GM21526 (cell line): Measurements from ENCODE around the gene SMOC2.
"Not testable (repeated sequence)": the region's sequence is repeated elsewhere in the genome, so short reads cannot be mapped to it uniquely, and the experiment has no call there.

ENCODE experiments used
- ATAC-seq: cut with Tn5 transposase; IDR thresholded peaks from one replicate; pipeline ENCODE4 v1.9.1; 2021; ENCODE audit warnings: moderate library complexity; ENCODE audit not compliant: unreplicated experiment, low FRiP score

The SMOC2 gene

DNA sequence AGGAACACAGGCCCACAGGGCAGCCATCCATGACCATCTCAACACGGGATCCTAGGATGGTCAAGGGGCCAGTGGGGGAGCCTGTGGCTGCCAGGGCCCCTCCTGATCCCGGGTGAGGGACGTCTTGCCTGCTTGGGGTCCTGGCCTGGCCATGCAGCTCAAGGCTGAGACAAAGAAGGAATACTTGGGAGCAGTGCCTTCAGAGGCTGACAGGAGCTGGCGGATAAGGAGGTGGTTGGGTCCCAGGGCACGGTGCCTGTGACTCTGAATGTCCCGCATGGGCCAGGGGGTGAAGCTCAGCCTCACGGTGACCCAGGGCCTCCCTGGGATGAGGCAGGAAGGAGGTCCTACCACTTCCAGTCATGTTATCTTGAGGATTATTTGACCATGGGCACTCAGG, 95.2 kb downstream of the SMOC2 start:
- ATAC-seq: no peak

GRCh38 chr6:168536665-168537539, 95.9 kb downstream of the SMOC2 start:
- ATAC-seq: no peak

DNA sequence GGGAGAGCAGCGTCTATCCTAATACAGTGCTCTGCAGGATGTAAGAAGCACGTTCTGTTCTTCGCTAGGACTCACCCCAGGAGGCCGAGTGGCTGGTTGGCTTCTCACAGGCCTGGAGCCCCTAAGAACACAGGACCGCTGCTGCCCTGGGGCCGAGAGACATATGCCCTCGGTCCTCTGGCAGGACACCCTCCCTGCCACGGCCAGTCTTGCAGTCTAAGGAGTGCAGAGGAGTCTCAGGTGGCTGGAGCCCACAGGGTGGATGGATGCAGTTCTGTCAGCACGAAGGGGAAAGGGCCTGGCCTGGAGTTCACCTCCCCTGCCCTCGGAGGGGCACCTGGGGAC, 96.5 kb downstream of the SMOC2 start:
- no peak for ATAC-seq

DNA sequence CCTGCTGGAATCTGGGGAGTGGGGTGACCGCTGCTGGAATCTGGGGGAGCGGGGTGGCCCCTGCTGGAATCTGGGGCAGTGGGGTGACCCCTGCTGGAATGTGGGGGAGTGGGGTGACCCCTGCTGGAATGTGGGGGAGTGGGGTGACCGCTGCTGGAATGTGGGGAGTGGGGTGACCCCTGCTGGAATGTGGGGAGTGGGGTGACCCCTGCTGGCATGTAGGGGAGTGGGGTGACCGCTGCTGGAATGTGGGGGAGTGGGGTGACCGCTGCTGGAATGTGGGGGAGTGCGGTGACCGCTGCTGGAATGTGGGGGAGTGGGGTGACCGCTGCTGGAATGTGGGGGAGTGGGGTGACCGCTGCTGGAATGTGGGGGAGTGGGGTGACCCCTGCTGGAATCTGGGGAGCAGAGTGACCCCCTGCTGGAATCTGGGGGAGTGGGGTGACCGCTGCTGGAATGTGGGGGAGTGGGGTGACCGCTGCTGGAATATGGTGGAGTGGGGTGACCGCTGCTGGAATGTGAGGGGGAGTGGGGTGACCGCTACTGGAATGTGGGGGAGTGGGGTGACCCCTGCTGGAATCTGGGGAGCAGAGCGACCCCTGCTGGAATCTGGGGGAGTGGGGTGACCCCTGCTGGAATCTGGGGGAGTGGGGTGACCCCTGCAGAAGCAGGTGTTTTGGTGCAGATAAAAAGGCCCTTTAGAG, 97.4 kb downstream of the SMOC2 start:
- not testable (repeated sequence) for ATAC-seq

DNA sequence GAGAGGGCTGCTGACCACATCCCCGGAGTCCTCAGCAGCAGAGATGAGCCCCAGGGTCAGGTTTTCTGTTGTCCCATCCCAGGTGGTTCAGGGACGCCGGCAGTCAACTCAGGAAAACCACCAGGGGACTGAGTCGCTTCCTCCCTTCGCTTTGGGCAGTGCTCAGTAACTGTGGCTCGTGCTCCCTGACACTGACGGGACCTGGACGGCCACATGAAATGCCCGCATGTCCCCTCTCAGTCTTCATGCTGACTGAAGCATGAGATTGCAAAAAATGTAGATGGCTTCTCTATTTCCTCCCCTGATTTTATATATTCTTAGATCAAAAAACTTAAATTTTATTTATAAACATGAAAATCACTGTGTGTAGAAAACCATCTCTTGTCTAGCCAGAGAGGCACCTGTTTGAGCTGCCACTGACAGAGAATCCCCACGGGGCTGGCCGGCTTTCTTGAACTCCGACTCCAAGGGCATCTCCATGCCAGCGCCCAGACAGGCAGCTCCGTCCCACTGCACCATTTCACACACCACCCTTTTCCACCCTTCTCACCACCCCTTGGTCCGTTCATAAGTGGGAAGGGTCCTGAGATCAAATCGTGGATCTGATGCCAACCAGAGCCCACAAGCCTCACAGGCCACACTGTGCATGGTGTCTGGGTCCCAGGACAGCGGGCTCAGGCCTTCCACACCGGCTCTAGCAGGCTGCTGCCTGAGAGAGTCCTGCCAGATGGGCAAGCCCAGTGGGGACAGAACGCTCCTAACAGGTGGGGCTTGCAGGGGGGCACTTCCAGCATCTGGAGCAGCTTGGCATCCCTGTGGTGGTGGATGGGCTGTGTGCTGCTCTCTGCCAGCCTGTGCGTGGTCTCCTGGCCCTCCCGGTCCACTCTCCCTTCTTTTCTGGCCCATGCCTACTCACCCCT, 98.2 kb downstream of the SMOC2 start:
- ATAC-seq: no peak

DNA sequence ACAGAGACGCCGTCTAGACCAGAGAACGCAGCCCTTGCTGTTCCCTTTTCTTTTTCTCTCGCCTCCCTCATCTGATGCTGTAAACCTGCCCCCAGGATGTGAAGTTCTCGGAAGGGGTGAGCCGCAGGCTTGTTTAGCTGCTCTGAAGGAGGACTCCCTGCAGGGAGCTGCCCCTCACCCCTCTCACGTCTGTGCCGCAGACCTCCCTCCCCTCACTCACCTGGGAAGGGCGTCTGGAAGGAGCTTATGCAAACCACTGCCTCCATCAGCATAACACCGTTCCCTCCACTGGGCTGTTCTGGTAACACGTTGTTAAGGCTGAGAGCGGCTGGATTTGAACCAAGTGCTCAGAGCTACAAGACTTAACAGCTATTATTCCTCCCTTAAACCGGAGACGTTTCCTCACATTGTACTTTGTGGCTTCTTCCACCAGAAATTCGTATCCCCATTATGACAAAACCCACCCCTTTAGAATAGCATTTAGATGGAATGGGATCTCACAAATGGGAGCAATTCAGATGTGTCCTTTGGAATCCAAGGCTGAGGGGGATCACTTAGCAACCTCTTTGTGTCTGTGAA, 99.8 kb downstream of the SMOC2 start:
- no peak for ATAC-seq

DNA sequence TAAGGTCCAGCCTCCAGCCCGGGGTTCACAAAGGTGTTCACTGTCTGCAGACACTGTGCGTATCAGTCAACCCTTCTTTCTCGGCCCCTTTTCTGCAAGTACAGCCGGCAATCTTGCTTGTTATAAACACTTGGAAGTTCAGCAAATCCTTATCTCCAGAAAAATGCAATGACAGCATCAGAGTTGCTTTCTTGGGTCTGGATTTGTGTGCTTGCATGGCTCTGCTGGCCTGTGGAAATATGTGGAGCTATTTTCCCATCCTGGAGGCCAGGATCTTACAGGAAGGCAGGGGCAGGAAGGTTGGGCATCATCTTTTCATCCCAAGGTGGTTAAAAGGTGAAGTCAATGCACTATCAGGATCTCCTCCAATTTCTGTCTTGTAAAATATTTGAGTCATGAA, 100.3 kb downstream of the SMOC2 start:
- ATAC-seq: no peak

GRCh38 chr6:168542301-168542700, 101.3 kb downstream of the SMOC2 start:
- ATAC-seq: no peak

DNA sequence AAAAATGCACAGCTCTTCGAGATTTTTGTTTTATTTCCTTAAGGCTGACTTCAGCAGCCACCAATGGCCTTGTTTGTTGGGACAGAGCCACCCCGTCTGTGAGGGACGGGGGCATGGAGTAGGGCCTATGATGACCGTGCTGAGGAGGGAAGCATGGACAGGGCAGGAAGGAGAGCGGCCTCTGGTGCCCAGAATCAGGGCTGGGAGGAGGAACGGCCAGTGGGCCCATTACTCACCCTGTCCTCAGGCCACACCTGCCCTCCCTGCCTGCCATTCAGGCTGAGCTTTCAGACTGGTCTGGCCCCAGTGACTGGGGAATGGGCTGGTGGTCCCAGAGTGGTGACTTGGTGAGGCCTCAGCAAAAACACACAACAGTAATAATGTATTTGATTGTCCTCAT, 104.4 kb downstream of the SMOC2 start:
- ATAC-seq: no peak

DNA sequence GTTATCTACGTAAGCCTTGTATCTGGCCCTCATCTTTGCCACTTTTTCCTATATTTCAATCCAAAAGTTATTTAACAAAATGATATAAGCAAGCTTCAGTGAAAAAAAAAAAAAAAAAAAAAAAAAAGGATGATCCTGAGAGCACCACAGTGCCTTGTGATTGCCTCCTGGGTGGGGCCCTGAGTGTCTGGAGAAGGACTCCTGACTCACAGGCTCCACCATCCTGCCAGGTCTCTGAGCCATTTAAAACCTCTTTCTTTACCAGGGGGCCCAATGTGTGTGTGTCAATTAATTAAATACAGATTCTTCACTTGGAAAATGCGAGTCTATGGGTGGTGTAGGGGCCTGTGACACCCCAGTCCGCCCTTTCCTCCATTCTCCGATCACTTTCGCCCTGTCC, 105.2 kb downstream of the SMOC2 start:
- no peak for ATAC-seq

GRCh38 chr6:168546730-168547129, 105.7 kb downstream of the SMOC2 start:
- ATAC-seq: no peak

GRCh38 chr6:168550326-168550725, 109.3 kb downstream of the SMOC2 start:
- ATAC-seq: no peak

- ATAC-seq: no peak
These were observed 113.5 kb downstream of the SMOC2 start for GRCh38 chr6:168554472-168554871.

DNA sequence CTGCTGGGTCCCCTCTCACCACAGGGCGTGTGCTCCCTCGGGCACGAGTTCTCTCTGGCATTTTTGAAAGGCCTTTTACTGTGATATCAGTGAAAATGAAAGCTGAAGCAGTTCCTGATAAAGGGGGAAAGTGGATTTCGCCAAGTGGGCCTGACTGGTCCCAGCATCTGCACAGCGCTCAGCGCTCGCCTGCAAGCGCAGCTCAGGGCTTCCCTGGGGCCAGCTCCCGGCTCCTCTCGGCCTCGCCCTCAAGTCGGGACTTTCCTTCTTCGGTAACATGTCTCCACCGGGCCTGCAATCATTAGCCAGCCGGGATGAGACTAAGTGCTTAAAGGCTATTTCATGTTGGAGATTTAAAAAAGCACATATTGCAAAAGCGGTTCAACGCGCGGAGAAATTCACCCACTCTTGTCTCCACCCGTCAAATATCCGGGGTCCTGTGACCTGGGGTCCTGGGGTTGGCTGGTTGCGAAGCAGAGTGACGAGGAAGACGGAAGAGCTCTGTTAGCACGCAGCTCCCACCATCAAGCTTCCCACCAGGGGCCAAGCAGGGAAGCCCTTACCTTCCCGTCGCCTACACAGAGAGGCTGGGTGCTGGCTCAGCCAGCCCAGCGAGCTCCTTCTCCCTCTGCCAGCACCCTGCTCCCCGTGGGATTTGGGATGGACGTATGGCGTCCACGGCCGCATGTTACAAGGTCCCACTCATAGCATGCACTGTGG, 114.1 kb downstream of the SMOC2 start:
- ATAC-seq: no peak

DNA sequence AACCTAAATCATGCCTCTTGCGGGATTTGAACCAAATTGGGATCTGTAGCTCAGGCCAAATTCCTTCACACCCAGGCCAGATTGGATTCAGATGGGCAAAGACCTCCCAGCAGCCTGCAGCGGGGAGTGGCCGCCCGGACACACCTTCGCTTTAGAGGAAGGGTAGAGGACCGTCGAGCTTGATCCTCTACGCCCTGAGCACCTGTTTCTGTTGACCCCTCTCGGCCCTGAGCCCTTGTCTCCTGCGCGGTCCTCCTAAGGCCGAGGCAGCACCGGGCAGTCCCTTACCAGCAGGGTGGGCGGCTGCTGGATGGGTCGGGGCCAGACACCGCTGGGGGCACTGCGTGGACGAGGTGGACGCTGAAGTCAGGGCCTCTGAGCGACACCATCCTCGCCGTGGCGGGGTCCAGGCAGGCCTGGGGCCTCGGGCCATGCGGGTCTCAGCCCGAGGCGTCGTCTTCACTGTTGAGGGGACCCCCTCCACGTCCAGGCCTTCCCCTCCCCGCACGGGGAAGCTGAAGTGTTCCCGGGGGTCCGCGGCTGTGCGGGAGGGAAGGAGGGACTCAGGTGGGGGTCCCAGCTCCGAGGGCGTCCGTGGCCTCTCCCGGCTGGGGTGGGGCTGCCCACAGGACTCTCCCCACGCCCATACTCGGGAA, 114.8 kb downstream of the SMOC2 start:
- ATAC-seq: no peak

DNA sequence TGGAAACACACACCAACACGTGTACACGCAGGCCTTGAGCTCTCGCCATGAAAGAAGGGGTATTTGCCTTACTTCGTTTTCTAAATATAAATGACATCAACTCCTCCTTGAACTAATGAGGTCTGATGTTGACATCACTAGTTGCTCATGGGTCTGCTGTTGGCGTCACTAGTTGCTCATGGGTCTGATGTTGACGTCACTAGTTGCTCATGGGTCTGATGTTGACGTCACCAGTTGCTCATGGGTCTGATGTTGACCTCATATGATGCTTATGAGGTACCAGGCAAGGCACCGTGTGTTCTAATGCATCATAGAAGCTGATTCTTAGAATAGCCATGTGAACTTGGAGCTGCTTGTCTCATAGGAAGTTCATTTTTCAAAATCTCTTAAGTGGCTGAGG, 116.5 kb downstream of the SMOC2 start:
- ATAC-seq: no peak

DNA sequence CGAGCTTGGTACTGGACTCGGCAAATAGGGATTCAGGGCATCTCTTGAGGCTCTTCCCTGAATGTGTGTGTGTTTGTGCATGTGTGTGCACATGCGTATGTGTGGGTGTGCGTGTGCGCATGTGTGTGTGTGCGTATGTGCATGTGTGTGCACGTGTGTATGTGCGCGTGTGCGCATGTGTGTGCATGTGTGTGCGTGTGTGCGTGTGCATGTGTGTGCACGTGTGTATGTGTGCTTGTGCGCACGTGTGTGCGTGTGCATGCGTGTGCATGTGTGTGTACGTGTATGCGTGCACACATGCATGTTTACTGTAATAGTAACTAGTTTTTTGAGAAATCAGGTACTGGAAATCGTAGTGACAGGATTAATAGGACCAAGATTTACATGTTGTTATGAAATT, 117.7 kb downstream of the SMOC2 start:
- ATAC-seq: no peak

- no peak for ATAC-seq
These were observed 118.7 kb downstream of the SMOC2 start for GRCh38 chr6:168559574-168560098.

DNA sequence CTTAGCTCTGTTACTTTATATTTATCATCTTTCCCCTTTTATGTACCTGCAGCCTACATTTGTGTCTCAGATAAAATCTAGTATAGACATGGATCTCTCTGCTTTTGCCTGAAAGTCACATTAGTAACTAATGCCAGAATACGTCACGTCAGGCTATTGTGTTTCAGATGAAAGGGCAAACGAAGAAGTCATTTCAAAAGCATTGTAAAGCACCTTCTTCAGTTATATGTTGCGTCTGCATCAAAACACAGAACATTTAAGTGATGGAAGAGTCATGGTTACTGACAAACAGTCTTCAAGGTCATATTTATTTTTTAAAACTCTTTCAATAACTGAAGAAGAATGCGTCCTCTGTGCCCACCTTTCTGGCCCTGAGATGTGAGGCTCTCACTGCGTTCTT, 119.1 kb downstream of the SMOC2 start:
- ATAC-seq: no peak
